GM12872 (cell line): ENCODE data around the gene SUN1.

Experiments
- CTCF ChIP-seq: IDR thresholded peaks from 3 replicates; pipeline ENCODE4 v1.5.1; 2011; ENCODE audit warnings: low read depth, mild to moderate bottlenecking, low read length, moderate library complexity; ENCODE audit not compliant: insufficient read depth

Gene SUN1

GRCh38 chr7:787332-788240 is 44.7 kb upstream of the SUN1 start:
- no peak for TF ChIP-seq CTCF

GRCh38 chr7:791519-791918 is 40.8 kb upstream of the SUN1 start:
- no peak for TF ChIP-seq CTCF

- no peak for TF ChIP-seq CTCF
Observed at GRCh38 chr7:794207-794606, 38.1 kb upstream of the SUN1 start.

- TF ChIP-seq CTCF, result no peak
Observed at GRCh38 chr7:794671-795329, 37.5 kb upstream of the SUN1 start.

- TF ChIP-seq CTCF, result no peak
Observed at GRCh38 chr7:798921-799470, 33.3 kb upstream of the SUN1 start.

GRCh38 chr7:800692-801091 is 31.6 kb upstream of the SUN1 start:
- no peak for TF ChIP-seq CTCF

GRCh38 chr7:801940-802381 is 30.3 kb upstream of the SUN1 start:
- no peak for TF ChIP-seq CTCF
